ENCODE data around the gene STAG1. TPM values are rescaled to one million over a fixed set of nuclear protein-coding genes. Genes with fewer than 3 reads are reported as not detected.

Gene STAG1
- polyA plus RNA-seq, 1 of the 3 experiments (the other 2 are of a cell fraction), result 5.5 TPM

GRCh38 chr3:136783708-136784191 is 31.6 kb upstream of the STAG1 start:
- H3K9ac ChIP-seq, result no peak overlapping the region
- H3K4me1 ChIP-seq (ENCODE audit: control insufficient read depth in 1 of 2, insufficient read depth in 2 of 2, low read depth in 1 of 2, low read length in 1 of 2), result peaks cover 2 to 12% of the 10 kb centered on the region in 2 experiments; a peak in 2 of 4 replicates
- ChIA-PET CTCF (no interaction called here), POLR2A (no interaction called here)
- no peak overlapping the region for H3K4me2 ChIP-seq
- no peaks in the 10 kb centered on the region for H4K20me1 ChIP-seq (ENCODE audit: insufficient read depth)
- no peaks in the 10 kb centered on the region for H3K9me3 ChIP-seq
- H3K36me3 ChIP-seq (replicated peaks in 1 of 2; ENCODE audit: control insufficient read depth in 1 of 2, insufficient read depth in 2 of 2, low read length in 1 of 2), result no peaks in the 10 kb centered on the region
- no peaks in the 10 kb centered on the region for H3F3A ChIP-seq (replicated peaks; ENCODE audit: insufficient read depth)
- no peaks in the 10 kb centered on the region for H3K9me2 ChIP-seq
- no peak overlapping the region for H2AFZ ChIP-seq (ENCODE audit: low read depth)
- no peak overlapping the region for H3K27ac ChIP-seq (ENCODE audit: low read depth in 2 of 2, low read length in 1 of 2)
- DNase-seq, result no peak
- H3K27me3 ChIP-seq (ENCODE audit: insufficient read depth), result no peaks in the 10 kb centered on the region
- H3K4me3 ChIP-seq (ENCODE audit: low read depth in 2 of 2, low read length in 1 of 2), result no peak overlapping the region
- no peak for TF ChIP-seq NRF1 (IDR thresholded peaks at IDR 0.05; ENCODE audit: low read depth, low read length)
- TF ChIP-seq MEF2A (IDR thresholded peaks at IDR 0.05; ENCODE audit: borderline replicate concordance, low read depth), result no peak
- TF ChIP-seq MAX (IDR thresholded peaks at IDR 0.05; ENCODE audit: low read depth), result no peak
- H3K79me2 ChIP-seq (ENCODE audit: insufficient read depth), result no peaks in the 10 kb centered on the region
- WGBS (ENCODE audit: low lambda C conversion rate), result 71% methylated on average over 4 of the region's 5 CpGs

GRCh38 chr3:136780741-136781140 is 28.6 kb upstream of the STAG1 start:
- CTCF ChIA-PET, result no interaction called here
- no peak overlapping the region for H3K9ac ChIP-seq
- H4K20me1 ChIP-seq (ENCODE audit: insufficient read depth), result no peaks in the 10 kb centered on the region
- no peaks in the 10 kb centered on the region for H3K36me3 ChIP-seq (replicated peaks in 1 of 2; ENCODE audit: control insufficient read depth in 1 of 2, insufficient read depth in 2 of 2, low read length in 1 of 2)
- H3F3A ChIP-seq (replicated peaks; ENCODE audit: insufficient read depth), result no peaks in the 10 kb centered on the region
- no peak overlapping the region for H2AFZ ChIP-seq (ENCODE audit: low read depth)
- 92% methylated on average over 4 of the region's 4 CpGs for WGBS (ENCODE audit: low lambda C conversion rate)
- no peak overlapping the region for H3K27ac ChIP-seq (ENCODE audit: low read depth in 2 of 2, low read length in 1 of 2)
- DNase-seq, result no peak
- POLR2A ChIA-PET, result no interaction called here
- no peaks in the 10 kb centered on the region for H3K9me2 ChIP-seq
- no peak overlapping the region for H3K4me2 ChIP-seq
- H3K9me3 ChIP-seq, result no peaks in the 10 kb centered on the region
- no peaks in the 10 kb centered on the region for H3K4me1 ChIP-seq (ENCODE audit: control insufficient read depth in 1 of 2, insufficient read depth in 2 of 2, low read depth in 1 of 2, low read length in 1 of 2)
- no peak overlapping the region for H3K4me3 ChIP-seq (ENCODE audit: low read depth in 2 of 2, low read length in 1 of 2)
- TF ChIP-seq PBX3 (IDR thresholded peaks at IDR 0.05) (no peak), YY1 (IDR thresholded peaks at IDR 0.05; ENCODE audit: low read depth) (no peak), GATA2 (CRISPR knock-in tag; IDR thresholded peaks at IDR 0.05) (no peak), RAD21 (IDR thresholded peaks at IDR 0.05; ENCODE audit: low read length) (no peak), MXI1 (IDR thresholded peaks at IDR 0.05; ENCODE audit: low read depth, low read length) (no peak), SIN3A (IDR thresholded peaks at IDR 0.05; ENCODE audit: borderline replicate concordance, low read depth, low read length) (no peak), RFX5 (IDR thresholded peaks at IDR 0.05; ENCODE audit: low read length) (no peak)
- no peaks in the 10 kb centered on the region for H3K79me2 ChIP-seq (ENCODE audit: insufficient read depth)
- no peaks in the 10 kb centered on the region for H3K27me3 ChIP-seq (ENCODE audit: insufficient read depth)

- Histone ChIP-seq H3K36me3 (replicated peaks in 1 of 2; ENCODE audit: control insufficient read depth in 1 of 2, insufficient read depth in 2 of 2, low read length in 1 of 2) (no peaks in the 10 kb centered on the region), H3F3A (replicated peaks; ENCODE audit: insufficient read depth) (no peaks in the 10 kb centered on the region), H3K9me2 (no peaks in the 10 kb centered on the region), H4K20me1 (ENCODE audit: insufficient read depth) (no peaks in the 10 kb centered on the region), H3K9ac (no peak overlapping the region), H3K9me3 (no peaks in the 10 kb centered on the region), H2AFZ (ENCODE audit: low read depth) (no peak overlapping the region), H3K27me3 (ENCODE audit: insufficient read depth) (no peaks in the 10 kb centered on the region), H3K4me3 (ENCODE audit: low read depth in 2 of 2, low read length in 1 of 2) (no peak overlapping the region), H3K4me2 (no peak overlapping the region), H3K79me2 (ENCODE audit: insufficient read depth) (no peaks in the 10 kb centered on the region), H3K27ac (ENCODE audit: low read depth in 2 of 2, low read length in 1 of 2) (no peak overlapping the region), H3K4me1 (ENCODE audit: control insufficient read depth in 1 of 2, insufficient read depth in 2 of 2, low read depth in 1 of 2, low read length in 1 of 2) (no peaks in the 10 kb centered on the region)
- 69% methylated on average over 4 of the region's 4 CpGs for WGBS (ENCODE audit: low lambda C conversion rate)
- ChIA-PET POLR2A (no interaction called here), CTCF (no interaction called here)
- TF ChIP-seq TCF12 (IDR thresholded peaks at IDR 0.05), result 0 out of 2 replicates have a peak, but pooled peaks have one; percentile 9
- no peak for TF ChIP-seq EZH2phosphoT487 (IDR thresholded peaks at IDR 0.05; ENCODE audit: borderline replicate concordance, low read depth)
- DNase-seq, result no peak
These were observed 26.7 kb upstream of the STAG1 start for GRCh38 chr3:136778865-136779264.
